ENCODE data around the gene GLIPR2. TPM values are rescaled to one million over a fixed set of nuclear protein-coding genes. Genes with fewer than 3 reads are reported as not detected.
"Not testable (repeated sequence)": the region's sequence is repeated elsewhere in the genome, so short reads cannot be mapped to it uniquely, and the experiment has no call there.

Gene GLIPR2
- total RNA-seq, 1 donor from 2014 or later, result 57.9 TPM

- DNase-seq (ENCODE audit: low read depth in 2 of 2), result no peak
These were observed 14.6 kb upstream of the GLIPR2 start for GRCh38 chr9:36121971-36122370.

GRCh38 chr9:36123515-36123914 is 13.0 kb upstream of the GLIPR2 start:
- no peak for DNase-seq (ENCODE audit: low read depth in 2 of 2)

- DNase-seq (ENCODE audit: low read depth in 2 of 2), result no peak
These were observed 11.3 kb upstream of the GLIPR2 start for GRCh38 chr9:36125062-36125855.

- no peak for DNase-seq (ENCODE audit: low read depth in 2 of 2)
These were observed 10.4 kb upstream of the GLIPR2 start for GRCh38 chr9:36126016-36126730.

- no peak for DNase-seq (ENCODE audit: low read depth in 2 of 2)
These were observed 8.8 kb upstream of the GLIPR2 start for GRCh38 chr9:36127652-36128244.

DNA sequence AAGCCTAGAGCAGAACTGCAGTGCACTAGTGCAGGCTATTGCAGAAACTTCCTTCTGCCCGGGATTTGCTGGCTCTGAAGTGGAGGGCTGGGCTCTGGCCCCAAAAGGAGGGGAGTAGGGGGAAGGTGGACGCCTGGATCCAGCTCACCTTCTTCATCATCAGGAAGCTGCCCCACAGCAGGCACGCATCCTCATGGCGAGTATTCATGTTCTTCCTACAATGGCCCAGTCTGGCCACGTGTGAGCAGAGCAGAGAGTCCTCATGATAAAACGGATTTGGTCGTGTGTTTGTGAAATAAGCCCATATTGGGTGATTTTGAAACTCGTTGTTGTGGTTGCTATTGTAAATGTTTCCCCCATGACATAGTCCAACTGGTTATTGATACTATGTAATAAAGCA is 8.2 kb upstream of the GLIPR2 start:
- no peak for DNase-seq (ENCODE audit: low read depth in 2 of 2)

GRCh38 chr9:36129139-36129538 is 7.4 kb upstream of the GLIPR2 start:
- no peak for DNase-seq (ENCODE audit: low read depth in 2 of 2)

GRCh38 chr9:36131666-36132065 is 4.9 kb upstream of the GLIPR2 start:
- not testable (repeated sequence) for DNase-seq (ENCODE audit: low read depth in 2 of 2)

GRCh38 chr9:36132086-36132485 is 4.4 kb upstream of the GLIPR2 start:
- DNase-seq (ENCODE audit: low read depth in 2 of 2), result no peak

GRCh38 chr9:36134761-36135505 is 1.6 kb upstream of the GLIPR2 start:
- DNase-seq (ENCODE audit: low read depth in 2 of 2), result no peak

GRCh38 chr9:36135741-36136271 is 727 bp upstream of the GLIPR2 start:
- no peak for DNase-seq (ENCODE audit: low read depth in 2 of 2)

DNA sequence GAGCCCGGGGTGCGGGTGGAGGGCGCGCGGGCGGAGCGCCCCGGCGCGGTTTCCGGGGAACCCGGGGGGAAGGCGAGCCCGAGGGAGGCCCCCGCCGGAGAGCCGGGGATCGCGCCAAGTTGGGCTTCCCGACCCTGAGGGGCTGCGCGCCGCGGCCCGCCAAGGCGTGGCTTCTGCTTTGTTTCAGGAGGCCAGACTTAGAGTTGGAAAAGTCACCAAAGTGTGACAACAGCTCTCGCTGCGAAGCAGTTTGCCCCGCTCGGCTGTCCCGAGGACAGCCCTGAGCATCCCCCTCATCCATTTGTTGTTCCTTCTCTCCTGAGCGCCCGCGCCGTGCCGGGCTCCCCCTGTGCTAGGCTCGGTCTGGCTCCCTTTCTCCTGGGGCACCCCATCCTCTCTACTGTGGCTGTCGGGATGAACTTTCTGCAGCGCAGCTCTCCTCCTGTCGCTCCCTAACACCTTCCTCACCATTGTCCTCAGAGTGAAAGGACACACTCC is 410 bp downstream of the GLIPR2 start:
- no peak for DNase-seq (ENCODE audit: low read depth in 2 of 2)

GRCh38 chr9:36137392-36138004 is 965 bp downstream of the GLIPR2 start:
- DNase-seq (ENCODE audit: low read depth in 2 of 2), result peak; percentile 61 to 71

- DNase-seq (ENCODE audit: low read depth in 2 of 2), result no peak
These were observed 2.0 kb downstream of the GLIPR2 start for GRCh38 chr9:36138496-36138895.

- DNase-seq (ENCODE audit: low read depth in 2 of 2), result no peak
These were observed 2.4 kb downstream of the GLIPR2 start for GRCh38 chr9:36138901-36139300.

- DNase-seq (ENCODE audit: low read depth in 2 of 2), result no peak
These were observed 3.9 kb downstream of the GLIPR2 start for GRCh38 chr9:36140086-36141084.

GRCh38 chr9:36141288-36141687 is 4.8 kb downstream of the GLIPR2 start:
- peak in 1 of 2 donors; percentile 24 for DNase-seq (ENCODE audit: low read depth in 2 of 2)

DNA sequence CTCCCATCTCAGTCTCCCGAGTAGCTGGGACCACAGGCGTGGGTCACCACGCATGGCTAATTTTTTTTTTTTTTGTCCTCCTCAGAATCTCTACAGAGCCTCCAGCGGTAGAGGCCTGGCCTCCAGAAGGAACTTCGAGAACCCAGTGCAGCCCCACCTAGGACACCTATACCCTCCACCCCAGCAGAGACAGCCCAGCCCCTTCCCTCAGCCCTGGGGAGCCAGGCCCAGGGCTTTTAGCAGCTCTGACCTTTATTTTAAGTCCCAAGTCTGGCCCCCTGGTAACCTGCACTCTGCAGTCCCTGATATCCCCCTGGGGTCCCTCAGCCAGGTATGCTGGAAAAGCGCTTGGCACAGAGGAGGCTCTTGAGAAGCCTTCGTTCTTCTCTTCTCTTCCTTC is 5.2 kb downstream of the GLIPR2 start:
- DNase-seq (ENCODE audit: low read depth in 2 of 2), result no peak

- DNase-seq (ENCODE audit: low read depth in 2 of 2), result no peak
These were observed 6.1 kb downstream of the GLIPR2 start for GRCh38 chr9:36142510-36143244.
